MM.1S (cell line): ENCODE data around the gene ZNF649.

Experiments
- DNase-seq: peaks from one replicate; pipeline ENCODE4 v3.0.0-alpha.2; 2015
- H2AFZ ChIP-seq: fragments of 300-600 bp; sonication (generic); 2 replicates; pipeline ENCODE4 v1.6.0; 2016; ENCODE audit warnings: antibody characterized with exemption, low read length
- H3F3A ChIP-seq: fragments of 300-600 bp; sonication (generic); 2 replicates; pipeline ENCODE4 v1.6.1; 2016; ENCODE audit warnings: mild to moderate bottlenecking, antibody characterized with exemption, low read length, moderate library complexity, mixed read lengths; ENCODE audit not compliant: insufficient read depth
- H3K27ac ChIP-seq: fragments of 300-600 bp; sonication (generic); 2 replicates; pipeline ENCODE4 v1.5.1; 2016; ENCODE audit warnings: mild to moderate bottlenecking, low read length
- H3K27me3 ChIP-seq: fragments of 300-600 bp; sonication (generic); replicated peaks from 2 replicates; pipeline ENCODE4 v1.6.0; 2016; ENCODE audit warnings: low read length; ENCODE audit not compliant: insufficient read depth
- H3K36me3 ChIP-seq: fragments of 300-600 bp; sonication (generic); replicated peaks from 2 replicates; pipeline ENCODE4 v1.6.1; 2016; ENCODE audit warnings: mild to moderate bottlenecking, low read length, mixed read lengths; ENCODE audit not compliant: insufficient read depth
- H3K4me1 ChIP-seq: fragments of 300-600 bp; sonication (generic); 2 replicates; pipeline ENCODE4 v1.6.1; 2016; ENCODE audit warnings: low read length, mixed read lengths
- H3K4me2 ChIP-seq: fragments of 300-600 bp; sonication (generic); 2 replicates; pipeline ENCODE4 v1.6.0; 2016; ENCODE audit warnings: low read depth, low read length
- H3K4me3 ChIP-seq: fragments of 300-600 bp; sonication (generic); 2 replicates; pipeline ENCODE4 v1.5.1; 2016; ENCODE audit warnings: low read length, mixed read lengths
- H3K79me2 ChIP-seq: fragments of 300-600 bp; sonication (generic); 2 replicates; pipeline ENCODE4 v1.6.1; 2016; ENCODE audit warnings: mixed run types, low read length, mixed read lengths
- H3K9ac ChIP-seq: fragments of 300-600 bp; sonication (generic); 2 replicates; pipeline ENCODE4 v1.6.1; 2016; ENCODE audit warnings: low read length, mixed read lengths
- H3K9me2 ChIP-seq: fragments of 300-600 bp; sonication (generic); replicated peaks from 2 replicates; pipeline ENCODE4 v1.6.1; 2016; ENCODE audit warnings: mild to moderate bottlenecking, low read length, mixed read lengths; ENCODE audit not compliant: insufficient read depth
- H3K9me3 ChIP-seq: fragments of 300-600 bp; sonication (generic); replicated peaks from 2 replicates; pipeline ENCODE4 v1.6.1; 2016; ENCODE audit warnings: mild to moderate bottlenecking, low read length, mixed read lengths; ENCODE audit not compliant: insufficient read depth
- H4K20me1 ChIP-seq: fragments of 300-600 bp; sonication (generic); 2 replicates; pipeline ENCODE4 v1.6.1; 2016; ENCODE audit warnings: mild to moderate bottlenecking, low read length, moderate library complexity, mixed read lengths; ENCODE audit not compliant: insufficient read depth
- EZH2 ChIP-seq: fragments of 300-600 bp; sonication (generic); optimal IDR thresholded peaks from 2 replicates; pipeline ENCODE3; 2017; ENCODE audit warnings: low read depth, mild to moderate bottlenecking, antibody characterized with exemption, low read length, mixed read lengths
- EZH2phosphoT487 ChIP-seq: fragments of 300-600 bp; sonication (generic); IDR thresholded peaks from 2 replicates; pipeline ENCODE4 v1.6.1; 2018; ENCODE audit warnings: antibody characterized with exemption, low read length
- TF ChIP-seq, protein P1 (sequence below): fragments of 300-600 bp; sonication (generic); IDR thresholded peaks from 2 replicates; pipeline ENCODE4 v1.5.1; 2016; ENCODE audit warnings: antibody characterized with exemption, low read length, mixed read lengths

Gene ZNF649

DNA sequence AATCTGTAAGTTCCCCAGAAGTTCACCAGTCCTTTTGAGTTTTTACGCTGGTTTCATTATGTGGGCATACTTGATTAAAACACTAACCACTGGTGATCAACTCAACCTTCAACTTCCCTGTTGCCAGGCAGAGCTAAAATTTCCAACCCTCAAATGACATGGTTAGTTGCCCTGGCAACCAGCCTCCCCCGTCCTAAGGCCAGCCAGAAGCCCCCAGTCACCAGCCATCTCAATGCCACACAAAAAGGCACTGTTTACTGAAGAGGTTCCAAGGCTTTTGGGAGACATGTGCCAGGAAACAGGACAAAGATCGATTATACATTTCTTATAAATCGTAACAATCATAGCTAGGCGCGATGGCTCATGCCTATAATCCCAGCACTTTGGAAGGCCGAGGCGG, 1.6 kb downstream of the ZNF649 start:
- Histone ChIP-seq H3K27me3 (no peaks in the 10 kb centered on the region), H3K9ac (no peak overlapping the region), H3K27ac (no peak overlapping the region), H3K4me3 (no peak overlapping the region), H3K9me3 (no peaks in the 10 kb centered on the region), H3K4me1 (no peaks in the 10 kb centered on the region), H3K4me2 (no peak overlapping the region), H2AFZ (no peak overlapping the region), H3K79me2 (no peaks in the 10 kb centered on the region), H3K36me3 (no peaks in the 10 kb centered on the region), H4K20me1 (no peaks in the 10 kb centered on the region), H3F3A (no peaks in the 10 kb centered on the region), H3K9me2 (no peaks in the 10 kb centered on the region)
- TF ChIP-seq, protein P1, sequence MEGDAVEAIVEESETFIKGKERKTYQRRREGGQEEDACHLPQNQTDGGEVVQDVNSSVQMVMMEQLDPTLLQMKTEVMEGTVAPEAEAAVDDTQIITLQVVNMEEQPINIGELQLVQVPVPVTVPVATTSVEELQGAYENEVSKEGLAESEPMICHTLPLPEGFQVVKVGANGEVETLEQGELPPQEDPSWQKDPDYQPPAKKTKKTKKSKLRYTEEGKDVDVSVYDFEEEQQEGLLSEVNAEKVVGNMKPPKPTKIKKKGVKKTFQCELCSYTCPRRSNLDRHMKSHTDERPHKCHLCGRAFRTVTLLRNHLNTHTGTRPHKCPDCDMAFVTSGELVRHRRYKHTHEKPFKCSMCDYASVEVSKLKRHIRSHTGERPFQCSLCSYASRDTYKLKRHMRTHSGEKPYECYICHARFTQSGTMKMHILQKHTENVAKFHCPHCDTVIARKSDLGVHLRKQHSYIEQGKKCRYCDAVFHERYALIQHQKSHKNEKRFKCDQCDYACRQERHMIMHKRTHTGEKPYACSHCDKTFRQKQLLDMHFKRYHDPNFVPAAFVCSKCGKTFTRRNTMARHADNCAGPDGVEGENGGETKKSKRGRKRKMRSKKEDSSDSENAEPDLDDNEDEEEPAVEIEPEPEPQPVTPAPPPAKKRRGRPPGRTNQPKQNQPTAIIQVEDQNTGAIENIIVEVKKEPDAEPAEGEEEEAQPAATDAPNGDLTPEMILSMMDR = no peak
- TF ChIP-seq EZH2 (no peak), EZH2phosphoT487 (no peak)
- no peak for DNase-seq

DNA sequence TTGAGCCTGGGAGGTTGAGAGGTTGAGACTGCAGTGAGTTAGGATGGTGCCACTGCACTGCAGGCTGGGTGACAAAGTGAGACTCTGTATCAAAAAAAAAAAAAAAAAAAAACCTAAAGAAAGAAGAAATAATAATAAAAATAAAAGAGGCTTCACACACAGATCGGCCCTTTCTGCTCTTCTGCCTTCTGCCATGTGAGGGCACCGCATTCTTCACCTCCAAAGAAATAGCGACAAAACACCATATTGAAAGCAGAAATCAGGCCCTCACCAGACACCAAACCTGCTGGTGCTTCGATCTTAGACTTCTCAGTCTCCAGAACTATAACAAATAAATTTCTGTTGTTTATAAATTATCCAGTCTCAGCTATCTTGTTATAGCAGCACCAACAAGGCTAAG, 3.0 kb downstream of the ZNF649 start:
- no peak overlapping the region for H3K4me3 ChIP-seq
- no peaks in the 10 kb centered on the region for H3F3A ChIP-seq
- H3K9ac ChIP-seq = no peak overlapping the region
- no peaks in the 10 kb centered on the region for H4K20me1 ChIP-seq
- H2AFZ ChIP-seq = no peak overlapping the region
- no peaks in the 10 kb centered on the region for H3K36me3 ChIP-seq
- H3K27ac ChIP-seq = no peak overlapping the region
- DNase-seq = no peak
- no peak for TF ChIP-seq EZH2phosphoT487
- TF ChIP-seq EZH2 = no peak
- TF ChIP-seq, protein P1 = no peak
- no peaks in the 10 kb centered on the region for H3K9me2 ChIP-seq
- H3K9me3 ChIP-seq = no peaks in the 10 kb centered on the region
- no peak overlapping the region for H3K4me2 ChIP-seq
- H3K27me3 ChIP-seq = no peaks in the 10 kb centered on the region
- H3K4me1 ChIP-seq = no peaks in the 10 kb centered on the region
- H3K79me2 ChIP-seq = no peaks in the 10 kb centered on the region

DNA sequence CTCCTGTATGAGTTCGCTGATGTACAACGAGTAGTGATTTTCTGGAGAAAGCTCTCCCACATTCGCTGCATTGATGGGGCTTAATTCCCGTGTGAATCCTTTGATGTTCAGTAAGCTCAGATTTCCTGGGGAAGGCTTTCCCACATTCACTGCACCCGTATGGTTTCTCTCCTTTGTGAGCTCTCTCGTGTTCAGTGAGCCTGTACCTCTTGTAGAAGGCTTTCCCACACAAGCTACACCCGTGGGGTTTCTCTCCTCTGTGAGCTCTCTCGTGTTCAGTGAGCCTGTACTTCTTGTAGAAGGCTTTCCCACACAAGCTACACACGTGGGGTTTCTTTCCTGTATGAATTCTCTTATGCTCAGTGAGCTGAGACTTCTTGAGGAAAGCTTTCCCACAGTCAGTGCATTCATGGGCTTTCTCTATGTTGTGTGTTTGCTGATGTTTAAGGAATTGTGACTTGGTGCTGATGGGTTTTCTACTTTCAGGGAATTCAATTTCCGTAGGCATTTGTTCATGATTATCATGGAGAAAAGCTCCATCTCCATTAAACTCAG, 13.5 kb downstream of the ZNF649 start:
- H3K9me2 ChIP-seq = no peaks in the 10 kb centered on the region
- no peak for TF ChIP-seq EZH2phosphoT487
- TF ChIP-seq EZH2 = no peak
- TF ChIP-seq, protein P1 = no peak
- no peak overlapping the region for H3K9ac ChIP-seq
- H3K9me3 ChIP-seq = no peaks in the 10 kb centered on the region; the same call in 1 of the 2 replicates
- no peak overlapping the region for H3K4me2 ChIP-seq
- no peaks in the 10 kb centered on the region for H3K79me2 ChIP-seq
- H3K27me3 ChIP-seq = no peaks in the 10 kb centered on the region
- no peaks in the 10 kb centered on the region for H3K36me3 ChIP-seq
- no peak overlapping the region for H3K27ac ChIP-seq
- H3F3A ChIP-seq = no peaks in the 10 kb centered on the region
- H2AFZ ChIP-seq = no peak overlapping the region
- no peak overlapping the region for H3K4me3 ChIP-seq
- no peaks in the 10 kb centered on the region for H3K4me1 ChIP-seq
- no peaks in the 10 kb centered on the region for H4K20me1 ChIP-seq
- DNase-seq = no peak
